H9 (cell line): ENCODE measurements around the gene CHAF1A. TPM values are rescaled to one million over a fixed set of nuclear protein-coding genes. Genes with fewer than 3 reads are reported as not detected.

Experiments used
- DNase-seq: peaks from one replicate; pipeline ENCODE4 v3.0.0-alpha.2; 2017
- H2AFZ ChIP-seq: one replicate; pipeline ENCODE4 v1.6.1; 2013; ENCODE audit warnings: mild to moderate bottlenecking, low read length, control low read depth, moderate library complexity
- H2AK5ac ChIP-seq: 2 replicates; pipeline ENCODE4 v1.6.1; 2013; ENCODE audit warnings: low read length, control low read depth, mixed read lengths; ENCODE audit not compliant: insufficient read length
- H2BK120ac ChIP-seq: one replicate; pipeline ENCODE4 v1.6.1; 2013; ENCODE audit warnings: low read depth, mild to moderate bottlenecking, low read length, control low read depth, inconsistent platforms; ENCODE audit not compliant: poor library complexity, severe bottlenecking
- H2BK12ac ChIP-seq: 2 replicates; pipeline ENCODE4 v1.6.1; 2013; ENCODE audit warnings: low read length, control low read depth, mixed read lengths, low read depth; ENCODE audit not compliant: insufficient read length
- H2BK15ac ChIP-seq: 2 replicates; pipeline ENCODE4 v1.6.1; 2013; ENCODE audit warnings: low read depth, low read length, control low read depth
- H2BK20ac ChIP-seq: one replicate; pipeline ENCODE4 v1.6.1; 2013; ENCODE audit warnings: low read depth, mild to moderate bottlenecking, low read length, control low read depth, inconsistent platforms; ENCODE audit not compliant: poor library complexity, severe bottlenecking
- H2BK5ac ChIP-seq: 2 replicates; pipeline ENCODE4 v1.6.1; 2013; ENCODE audit warnings: low read length, control low read depth, mixed read lengths; ENCODE audit not compliant: insufficient read length
- H3K14ac ChIP-seq: 2 replicates; pipeline ENCODE4 v1.6.1; 2013; ENCODE audit warnings: low read length, control low read depth; ENCODE audit not compliant: insufficient read depth
- H3K18ac ChIP-seq: 2 replicates; pipeline ENCODE4 v1.6.1; 2013; ENCODE audit warnings: low read depth, mild to moderate bottlenecking, mixed read lengths, low read length, control low read depth; ENCODE audit not compliant: insufficient read length
- H3K23ac ChIP-seq: 2 replicates; pipeline ENCODE4 v1.6.1; 2013; ENCODE audit warnings: low read length, control low read depth, mixed read lengths, low read depth; ENCODE audit not compliant: insufficient read length
- H3K23me2 ChIP-seq: 2 replicates; pipeline ENCODE4 v1.6.1; 2013; ENCODE audit warnings: low read depth, mild to moderate bottlenecking, mixed read lengths, low read length, control low read depth; ENCODE audit not compliant: insufficient read length, poor library complexity, severe bottlenecking
- H3K27ac ChIP-seq: 2 replicates; pipeline ENCODE4 v1.5.1; 2013; ENCODE audit warnings: low read length, control low read depth, mixed read lengths, low read depth; ENCODE audit not compliant: insufficient read length
- H3K27me3 ChIP-seq: 2 replicates; pipeline ENCODE4 v1.6.1; 2013; ENCODE audit warnings: low read length, control low read depth, inconsistent platforms; ENCODE audit not compliant: insufficient read depth
- H3K4ac ChIP-seq: 2 replicates; pipeline ENCODE4 v1.6.1; 2013; ENCODE audit warnings: low read depth, mild to moderate bottlenecking, control low read depth, inconsistent platforms, low read length, moderate library complexity
- H3K4me1 ChIP-seq: 2 replicates; pipeline ENCODE4 v1.6.1; 2013; ENCODE audit warnings: low read length, control low read depth, inconsistent platforms; ENCODE audit not compliant: insufficient read depth
- H3K4me2 ChIP-seq: 2 replicates; pipeline ENCODE4 v1.6.1; 2013; ENCODE audit warnings: low read length, control low read depth, mixed read lengths; ENCODE audit not compliant: insufficient read length, insufficient read depth
- H3K56ac ChIP-seq: 2 replicates; pipeline ENCODE4 v1.6.1; 2013; ENCODE audit warnings: low read depth, mild to moderate bottlenecking, mixed read lengths, low read length, control low read depth; ENCODE audit not compliant: insufficient read length
- H3K79me1 ChIP-seq: 2 replicates; pipeline ENCODE4 v1.6.1; 2013; ENCODE audit warnings: low read depth, mild to moderate bottlenecking, moderate library complexity, low read length, control low read depth, inconsistent platforms; ENCODE audit not compliant: insufficient read depth, poor library complexity, severe bottlenecking
- H3K79me2 ChIP-seq: 2 replicates; pipeline ENCODE4 v1.6.1; 2013; ENCODE audit warnings: low read length, control low read depth, inconsistent platforms; ENCODE audit not compliant: insufficient read depth
- H3K9ac ChIP-seq: 2 replicates; pipeline ENCODE4 v1.6.1; 2013; ENCODE audit warnings: low read length, control low read depth, mixed read lengths; ENCODE audit not compliant: insufficient read length; ENCODE audit errors: extremely low read depth
- H3K9me3 ChIP-seq: one replicate; pipeline ENCODE4 v1.6.1; 2013; ENCODE audit warnings: low read depth, low read length, inconsistent platforms; ENCODE audit not compliant: control insufficient read depth
- H3T11ph ChIP-seq: one replicate; pipeline ENCODE4 v1.6.1; 2013; ENCODE audit warnings: mild to moderate bottlenecking, low read length, control low read depth, inconsistent platforms
- H4K20me1 ChIP-seq: one replicate; pipeline ENCODE4 v1.6.1; 2013; ENCODE audit not compliant: control insufficient read depth, insufficient read length, insufficient read depth
- H4K5ac ChIP-seq: 2 replicates; pipeline ENCODE4 v1.6.1; 2013; ENCODE audit warnings: low read depth, mild to moderate bottlenecking, mixed read lengths, low read length, control low read depth; ENCODE audit not compliant: insufficient read length
- H4K8ac ChIP-seq: replicated peaks from 2 replicates; pipeline ENCODE4 v1.6.1; 2013; ENCODE audit warnings: low read length, control low read depth, mixed read lengths, low read depth; ENCODE audit not compliant: insufficient read length
- H4K91ac ChIP-seq: 2 replicates; pipeline ENCODE4 v1.6.1; 2013; ENCODE audit warnings: low read depth, mild to moderate bottlenecking, moderate library complexity, mixed read lengths, low read length, control low read depth; ENCODE audit not compliant: insufficient read length
- H3K27ac Mint-ChIP-seq, 3 experiments: 2 replicates in 2 of 3; 3 replicates in 1 of 3; pipeline ENCODE4 v1.8.0; 2020 to 2021; ENCODE audit warnings: mixed read lengths in 3 of 3, mild to moderate bottlenecking in 1 of 3, moderate library complexity in 1 of 3
- H3K27me3 Mint-ChIP-seq: 2 replicates; pipeline ENCODE4 v1.8.0; 2021; ENCODE audit warnings: low read depth, mild to moderate bottlenecking, moderate library complexity, mixed read lengths
- H3K36me3 Mint-ChIP-seq, 3 experiments: 2 replicates in 2 of 3; 3 replicates in 1 of 3; pipeline ENCODE4 v1.8.0; 2020 to 2021; ENCODE audit warnings: low read depth in 3 of 3, mixed read lengths in 3 of 3; ENCODE audit not compliant: insufficient read depth in 1 of 3
- H3K4me1 Mint-ChIP-seq, 2 experiments: 2 replicates each; pipeline ENCODE4 v1.8.0; 2020; ENCODE audit warnings: mixed read lengths in 2 of 2
- H3K4me3 Mint-ChIP-seq, 2 experiments: 2 replicates in 1 of 2; 3 replicates in 1 of 2; pipeline ENCODE4 v1.8.0; 2020 to 2021; ENCODE audit warnings: mild to moderate bottlenecking in 2 of 2, mixed read lengths in 2 of 2, moderate library complexity in 1 of 2
- H3K9me3 Mint-ChIP-seq, 2 experiments: 2 replicates in 1 of 2; 3 replicates in 1 of 2; pipeline ENCODE4 v1.8.0; 2020; ENCODE audit warnings: mild to moderate bottlenecking in 2 of 2, mixed read lengths in 2 of 2, moderate library complexity in 1 of 2
- CTCF ChIP-seq: fragments of 200-600 bp; sonication (generic); conservative IDR thresholded peaks from 3 replicates; pipeline ENCODE4 v1.8.0; 2021; ENCODE audit warnings: antibody characterized with exemption, mild to moderate bottlenecking
- WGBS: extraction: QIAGEN DNeasy Blood & Tissue Kit; methylation state at CpG from one replicate; pipeline ENCODE4 v1.1.7; 2013; ENCODE audit warnings: missing lambda C conversion rate, low lambda C conversion rate, mixed read lengths; ENCODE audit not compliant: insufficient read length; ENCODE audit errors: extremely low coverage; 5-methylcytosine and 5-hydroxymethylcytosine counted together
- total RNA-seq: library from RNA; stranded (reverse); gene quantifications from 2 replicates; pipeline ENCODE4 v1.2.1, GENCODE V29; 2021

The CHAF1A gene
- total RNA-seq, 1 experiment from 2014 or later = 143 TPM

GRCh38 chr19:4488496-4488895 is 86.1 kb downstream of the CHAF1A start:
- no peak overlapping the region for H2BK15ac ChIP-seq
- no peak overlapping the region for H3K4me2 ChIP-seq
- no peaks in the 10 kb centered on the region for H3K9me3 ChIP-seq
- no peak for TF ChIP-seq CTCF
- no peaks in the 10 kb centered on the region for H3K27me3 Mint-ChIP-seq
- H4K91ac ChIP-seq = no peak overlapping the region
- H2BK20ac ChIP-seq = no peak overlapping the region
- H3K9me3 Mint-ChIP-seq = no peaks in the 10 kb centered on the region
- H3T11ph ChIP-seq = no peak overlapping the region
- H2BK120ac ChIP-seq = no peak overlapping the region
- no peak overlapping the region for H2BK5ac ChIP-seq
- no peak overlapping the region for H3K9ac ChIP-seq
- H3K4me1 Mint-ChIP-seq = no peaks in the 10 kb centered on the region
- H2AK5ac ChIP-seq = no peak overlapping the region
- no peak overlapping the region for H4K5ac ChIP-seq
- no peak overlapping the region for H2AFZ ChIP-seq
- H4K20me1 ChIP-seq = peaks cover 3% of the 10 kb centered on the region
- H3K4ac ChIP-seq = no peak overlapping the region
- H3K14ac ChIP-seq = no peak overlapping the region
- H3K18ac ChIP-seq = no peak overlapping the region
- H3K27ac Mint-ChIP-seq = no peak overlapping the region
- H3K79me2 ChIP-seq = no peaks in the 10 kb centered on the region
- H3K56ac ChIP-seq = no peak overlapping the region
- H3K27ac ChIP-seq = no peak overlapping the region
- H3K4me3 Mint-ChIP-seq = no peak overlapping the region
- H3K36me3 Mint-ChIP-seq = peaks cover 25 to 55% (median 44%) of the 10 kb centered on the region in 3 experiments; a peak in 6 of 7 replicates
- no peaks in the 10 kb centered on the region for H3K27me3 ChIP-seq
- no peaks in the 10 kb centered on the region for H3K79me1 ChIP-seq
- H2BK12ac ChIP-seq = no peak overlapping the region
- DNase-seq = peak; percentile 18
- no peaks in the 10 kb centered on the region; the same call in 1 of the 2 replicates for H3K4me1 ChIP-seq
- H3K23me2 ChIP-seq = no peaks in the 10 kb centered on the region
- H4K8ac ChIP-seq = no peak overlapping the region
- no CpG with 5 or more reads among the region's 29 CpGs for WGBS
- no peak overlapping the region for H3K23ac ChIP-seq
